ENCODE measurements around the gene ALDH1A3.

The ALDH1A3 gene

GRCh38 chr15:100881573-100882336 lies 2.1 kb downstream of the ALDH1A3 start:
- peak overlapping the region; percentile 6 for H3K4me3 ChIP-seq (ENCODE audit: low read length)
- TF ChIP-seq CTCF (IDR thresholded peaks at IDR 0.05; ENCODE audit: insufficient read depth, low read depth, low read length, missing control alignments) = no peak
- no peak for DNase-seq (ENCODE audit: low read depth)

- DNase-seq (ENCODE audit: low read depth) = no peak
- H3K4me3 ChIP-seq (ENCODE audit: low read length) = no peak overlapping the region
- TF ChIP-seq CTCF (IDR thresholded peaks at IDR 0.05; ENCODE audit: insufficient read depth, low read depth, low read length, missing control alignments) = no peak
These were observed 5.5 kb downstream of the ALDH1A3 start for GRCh38 chr15:100885116-100885515.

GRCh38 chr15:100885811-100886210 lies 6.2 kb downstream of the ALDH1A3 start:
- TF ChIP-seq CTCF (IDR thresholded peaks at IDR 0.05; ENCODE audit: insufficient read depth, low read depth, low read length, missing control alignments) = no peak
- no peak for DNase-seq (ENCODE audit: low read depth)
- no peak overlapping the region for H3K4me3 ChIP-seq (ENCODE audit: low read length)

- no peak for TF ChIP-seq CTCF (IDR thresholded peaks at IDR 0.05; ENCODE audit: insufficient read depth, low read depth, low read length, missing control alignments)
- H3K4me3 ChIP-seq (ENCODE audit: low read length) = no peak overlapping the region
- DNase-seq (ENCODE audit: low read depth) = no peak
These were observed 7.7 kb downstream of the ALDH1A3 start for GRCh38 chr15:100887211-100887913.

- H3K4me3 ChIP-seq (ENCODE audit: low read length) = no peak overlapping the region
These were observed 9.9 kb downstream of the ALDH1A3 start for GRCh38 chr15:100889385-100890050.

More at GRCh38 chr15:100889385-100890050, 9.9 kb downstream of the ALDH1A3 start:
- DNase-seq (ENCODE audit: low read depth) = peak; percentile 94
- no peak for TF ChIP-seq CTCF (IDR thresholded peaks at IDR 0.05; ENCODE audit: insufficient read depth, low read depth, low read length, missing control alignments)

All from epithelial cell of esophagus (primary cell).